Psoas muscle (tissue), 8 donors: ENCODE measurements around the gene ADAMTS4. TPM values are rescaled to one million over a fixed set of nuclear protein-coding genes. Genes with fewer than 3 reads are reported as not detected.

Experiments
- ATAC-seq, 4 donors: fragments of 200-7000 bp; cut with Tn5 transposase; one replicate each; pipeline ENCODE4 v1.9.1; 2020; ENCODE audit warnings: moderate library complexity in 3 of 4, mild to moderate bottlenecking in 2 of 4
- DNase-seq, 2 donors: peaks; one replicate each; pipeline ENCODE4 v3.0.0-alpha.2; 2020
- H3K27ac ChIP-seq: fragments of 200-600 bp; one replicate; pipeline ENCODE4 v1.8.0; 2022
- H3K27me3 ChIP-seq, 3 donors: fragments of 200-600 bp in 1 of 3; one replicate each; pipeline versions ENCODE4 v1.6.1 to v1.8.0; 2013 to 2022; ENCODE audit warnings: low read length in 2 of 3, mild to moderate bottlenecking in 2 of 3, moderate library complexity in 1 of 3; ENCODE audit not compliant: insufficient read depth in 3 of 3
- H3K36me3 ChIP-seq, 2 donors: fragments of 200-600 bp in 1 of 2; one replicate each; pipeline versions ENCODE4 v1.6.1 to v1.8.0; 2013 to 2022; ENCODE audit warnings: low read depth in 1 of 2, mild to moderate bottlenecking in 1 of 2, moderate library complexity in 1 of 2; ENCODE audit not compliant: insufficient read depth in 1 of 2
- H3K4me1 ChIP-seq: fragments of 200-600 bp; one replicate; pipeline ENCODE4 v1.8.0; 2022
- H3K4me3 ChIP-seq: fragments of 200-600 bp; one replicate; pipeline ENCODE4 v1.8.0; 2022; ENCODE audit warnings: mild to moderate bottlenecking
- H3K9me3 ChIP-seq: fragments of 200-600 bp; one replicate; pipeline ENCODE4 v1.8.0; 2022
- WGBS, 3 donors: extraction: QIAGEN DNeasy Blood & Tissue Kit; methylation state at CpG; one replicate each; pipeline versions ENCODE4 v1.1.6 to v1.1.7; 2013; 5-methylcytosine and 5-hydroxymethylcytosine counted together
- intact Hi-C, 2 donors: fragments of 100-400 bp; cut with DNase I; formaldehyde crosslinking; loops; one replicate each; pipeline versions ENCODE4 v1.11.0 to v1.14.2; 2022
- polyA plus RNA-seq, 3 donors: library from polyadenylated mRNA; stranded (reverse); fragments of 200-250 nt; gene quantifications; one replicate each; pipeline ENCODE4 v1.2.3, GENCODE V29; 2013
- total RNA-seq, 4 donors: library from RNA; stranded (reverse); fragmentation: NEBNext Ultra II Directional in 2 of 4; extraction: Animal tissue kit (Norgen Biotek cat#: 25700) in 2 of 4; gene quantifications; one replicate each; pipeline versions ENCODE4 v1.2.1 to v1.2.4, GENCODE V29; 2021 to 2023
- TF ChIP-seq, protein P1 (sequence below): fragments of 200-600 bp; IDR thresholded peaks from one replicate; pipeline ENCODE4 v1.8.0; 2022; ENCODE audit warnings: antibody characterized with exemption
- donor health status: healthy with polysubstance abuse.
- donor health status: DM: no; HTN: no; CAD: no; lungs with moderate emphysema.
- donor health status: Bipolar disorder and iron deficiency.
- donor health status: healthy.
- donor health status: DM: yes; HTN: yes; CAD: no.
- donor health status: DM: no; HTN: no; CAD: no.
- donor health status: DM: no; HTN: no; CAD: no.
- donor health status: DM: yes; HTN: yes; CAD: no.

The ADAMTS4 gene
- total and polyA plus RNA-seq, 7 donors = 0.88 to 8.9 (median 1.3) TPM

DNA sequence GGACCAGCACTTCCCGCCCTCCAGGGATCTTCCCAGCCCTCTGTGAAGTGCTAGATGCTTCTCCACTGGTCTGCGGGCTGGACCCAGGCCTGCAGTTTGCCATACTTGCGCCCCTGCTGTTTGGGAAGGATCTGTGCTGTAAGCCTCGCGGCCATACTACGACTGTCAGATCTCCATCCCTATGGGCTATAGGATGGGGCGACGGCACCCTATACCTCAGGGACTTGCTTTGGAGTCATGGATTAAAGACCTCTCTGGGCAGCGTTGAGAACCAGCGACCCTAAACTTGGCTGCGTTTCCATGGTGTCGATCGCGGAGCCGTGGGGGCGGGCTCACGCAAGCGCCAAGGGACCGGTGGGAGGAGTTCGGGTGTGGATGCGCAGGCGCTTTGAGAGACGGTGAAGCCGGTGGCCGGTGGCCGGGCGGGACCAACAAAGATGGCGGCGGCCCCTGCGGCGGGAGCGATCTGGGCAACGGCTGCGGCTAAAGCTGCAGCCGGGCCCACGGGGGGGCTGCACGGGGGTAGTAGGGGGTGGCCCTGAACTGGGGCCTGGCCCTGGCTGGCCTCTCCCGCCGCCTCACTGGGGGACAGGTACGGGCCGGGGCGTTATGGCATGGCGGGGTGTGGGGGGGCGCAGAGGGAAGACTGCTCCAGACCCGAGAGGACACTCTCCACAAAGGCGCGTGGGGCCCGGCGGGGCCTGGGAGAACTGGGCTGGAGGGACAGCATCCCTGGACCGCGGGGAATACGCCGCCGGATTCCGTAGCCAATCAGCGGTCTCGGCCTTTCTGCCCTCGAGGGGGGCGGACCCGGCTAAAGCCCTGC lies 39.6 kb downstream of the ADAMTS4 start, which contains the start of gene USP21:
Gene USP21, plus strand, starts transcription at position 414 of the 826 bp plus-strand sequence. CDS start 1,141 bp downstream, outside the sequence.
- Histone ChIP-seq H3K9me3 (no peaks in the 10 kb centered on the region), H3K4me1 (peaks cover 16% of the 10 kb centered on the region), H3K36me3 (peaks cover 0 to 53% of the 10 kb centered on the region in 2 donors), H3K27me3 (no peaks in the 10 kb centered on the region), H3K4me3 (peak within 1 kb of the TSS; percentile 87), H3K27ac (peak within 1 kb of the TSS; percentile 79)
- intact Hi-C loops = no loop called here
- WGBS, 3 donors = 1% methylated on average over 41 to 60 of the region's 60 CpGs
- ATAC-seq (peak; percentile 94 to 99 (median 96)), DNase-seq (peak; percentile 94 to 97)
- TF ChIP-seq, protein P1, sequence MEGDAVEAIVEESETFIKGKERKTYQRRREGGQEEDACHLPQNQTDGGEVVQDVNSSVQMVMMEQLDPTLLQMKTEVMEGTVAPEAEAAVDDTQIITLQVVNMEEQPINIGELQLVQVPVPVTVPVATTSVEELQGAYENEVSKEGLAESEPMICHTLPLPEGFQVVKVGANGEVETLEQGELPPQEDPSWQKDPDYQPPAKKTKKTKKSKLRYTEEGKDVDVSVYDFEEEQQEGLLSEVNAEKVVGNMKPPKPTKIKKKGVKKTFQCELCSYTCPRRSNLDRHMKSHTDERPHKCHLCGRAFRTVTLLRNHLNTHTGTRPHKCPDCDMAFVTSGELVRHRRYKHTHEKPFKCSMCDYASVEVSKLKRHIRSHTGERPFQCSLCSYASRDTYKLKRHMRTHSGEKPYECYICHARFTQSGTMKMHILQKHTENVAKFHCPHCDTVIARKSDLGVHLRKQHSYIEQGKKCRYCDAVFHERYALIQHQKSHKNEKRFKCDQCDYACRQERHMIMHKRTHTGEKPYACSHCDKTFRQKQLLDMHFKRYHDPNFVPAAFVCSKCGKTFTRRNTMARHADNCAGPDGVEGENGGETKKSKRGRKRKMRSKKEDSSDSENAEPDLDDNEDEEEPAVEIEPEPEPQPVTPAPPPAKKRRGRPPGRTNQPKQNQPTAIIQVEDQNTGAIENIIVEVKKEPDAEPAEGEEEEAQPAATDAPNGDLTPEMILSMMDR = peak; percentile 34

DNA sequence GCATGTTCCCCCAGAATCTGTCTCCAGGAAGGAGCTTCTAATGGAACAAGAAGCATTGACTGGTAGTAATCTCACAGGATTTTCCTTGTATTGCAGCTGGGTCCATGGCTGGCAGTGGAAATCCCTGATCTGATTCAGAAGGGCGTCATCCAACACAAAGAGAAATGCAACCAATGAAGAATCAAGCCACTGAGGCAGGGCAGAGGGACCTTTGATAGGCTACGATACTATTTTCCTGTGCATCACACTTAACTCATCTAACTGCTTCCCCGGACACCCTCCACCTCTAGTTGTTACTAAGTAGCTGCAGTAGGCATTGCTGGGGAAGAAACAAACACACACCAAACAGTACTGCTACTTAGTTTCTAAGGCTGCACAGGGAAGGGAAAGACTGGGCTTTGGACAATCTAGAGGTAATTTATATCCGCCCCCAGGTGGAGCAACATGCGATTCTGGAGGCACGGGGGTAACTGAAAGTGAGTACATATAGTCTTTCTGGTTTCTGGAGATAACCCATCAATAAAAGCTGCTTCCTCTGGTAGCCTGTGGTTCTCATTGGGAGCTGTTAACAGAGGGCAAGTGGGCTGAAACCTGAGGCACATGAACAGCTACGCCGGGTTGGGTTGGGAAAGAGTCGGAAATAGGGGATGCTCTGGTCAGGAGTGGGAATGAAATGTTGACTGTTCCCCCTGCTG lies 40.4 kb downstream of the ADAMTS4 start:
- intact Hi-C loops = no loop called here
- H3K36me3 ChIP-seq = peaks cover 0 to 44% of the 10 kb centered on the region in 2 donors
- TF ChIP-seq, protein P1 = no peak
- peaks cover 16% of the 10 kb centered on the region for H3K4me1 ChIP-seq
- H3K27ac ChIP-seq = peak overlapping the region; percentile 79
- no peaks in the 10 kb centered on the region for H3K9me3 ChIP-seq
- ATAC-seq = no peak
- H3K4me3 ChIP-seq = peak overlapping the region; percentile 87
- no peaks in the 10 kb centered on the region for H3K27me3 ChIP-seq
- no peak for DNase-seq
- whole genome bisulfite sequencing, 3 donors = 66 to 79% (median 70%) methylated on average over 9 of the region's 9 CpGs

DNA sequence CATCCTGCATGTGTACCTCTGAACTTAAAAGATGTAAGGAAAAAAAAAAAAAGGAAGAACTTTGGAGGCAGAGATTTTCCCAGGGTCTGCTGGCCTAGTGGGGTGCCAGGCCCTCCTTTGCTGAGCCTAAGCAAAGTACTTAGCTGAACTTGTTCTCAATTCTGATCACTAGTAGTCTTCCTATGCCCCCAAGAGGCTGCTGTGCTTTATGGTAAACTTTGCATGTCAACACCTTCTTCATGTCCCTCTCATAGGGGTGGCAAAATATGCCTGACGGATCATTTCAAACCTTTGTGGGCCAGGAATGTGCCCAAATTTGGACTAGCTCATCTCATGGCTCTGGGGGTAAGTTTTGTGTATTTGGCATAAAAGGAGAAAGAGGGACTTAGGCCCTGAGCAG lies 41.0 kb downstream of the ADAMTS4 start:
- Histone ChIP-seq H3K9me3 (no peaks in the 10 kb centered on the region), H3K36me3 (peaks cover 0 to 38% of the 10 kb centered on the region in 2 donors), H3K4me3 (no peak overlapping the region), H3K27ac (no peak overlapping the region), H3K4me1 (peaks cover 16% of the 10 kb centered on the region), H3K27me3 (no peaks in the 10 kb centered on the region)
- 87 to 96% (median 90%) methylated on average over 1 of the region's 1 CpG for WGBS, 3 donors
- TF ChIP-seq, protein P1 = no peak
- ATAC-seq (no peak), DNase-seq (no peak)
- intact Hi-C loops = no loop called here

DNA sequence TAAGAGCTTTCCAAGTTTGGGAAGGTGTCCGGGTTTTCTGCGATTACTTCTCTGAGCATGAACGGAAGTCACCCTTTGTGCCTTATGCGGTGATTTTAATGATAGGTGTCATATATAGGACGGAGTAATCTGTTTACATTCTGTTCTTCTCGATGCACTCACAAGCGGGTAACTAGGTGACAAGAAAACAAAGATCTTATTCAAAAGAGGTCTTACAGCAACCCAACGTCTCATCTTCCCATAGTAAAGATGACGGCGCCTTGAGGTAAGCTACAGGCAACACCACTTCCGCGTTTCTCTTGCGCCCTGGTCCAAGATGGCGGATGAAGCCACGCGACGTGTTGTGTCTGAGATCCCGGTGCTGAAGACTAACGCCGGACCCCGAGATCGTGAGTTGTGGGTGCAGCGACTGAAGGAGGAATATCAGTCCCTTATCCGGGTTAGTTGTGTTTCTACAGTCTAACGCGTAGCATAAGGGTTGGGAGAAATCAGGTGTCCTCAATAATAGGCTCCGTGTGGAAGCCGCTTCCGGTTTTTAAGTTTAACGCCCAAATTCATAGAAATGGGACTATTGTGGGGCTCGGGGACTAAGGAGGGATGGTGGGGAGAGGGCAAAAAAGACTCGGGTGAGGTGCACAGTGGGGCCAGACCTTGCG lies 45.0 kb downstream of the ADAMTS4 start, which contains the start of gene UFC1:
Gene UFC1, plus strand, starts transcription at position 297 of the 656 bp plus-strand sequence. Its CDS starts 20 bp downstream, at position 317.
- peaks cover 3% of the 10 kb centered on the region for H3K4me1 ChIP-seq
- no peaks in the 10 kb centered on the region for H3K9me3 ChIP-seq
- H3K27me3 ChIP-seq = no peaks in the 10 kb centered on the region
- peaks cover 0 to 16% of the 10 kb centered on the region in 2 donors for H3K36me3 ChIP-seq
- H3K27ac ChIP-seq = peak within 1 kb of the TSS; percentile 96
- DNase-seq = peak; percentile 72 to 89
- TF ChIP-seq, protein P1 = no peak
- ATAC-seq = peak; percentile 88 to 98 (median 90)
- intact Hi-C loops = loop anchor here in 1 of 2 donors (2.0 to 5.0 kb wide), 2 partner anchors 21 to 107 kb away; partner anchors contain the start of genes DEDD and USF1
- WGBS, 3 donors = 0 to 1% (median 0%) methylated on average over 32 to 33 of the region's 33 CpGs
- peak within 1 kb of the TSS; percentile 83 for H3K4me3 ChIP-seq
